Activated CD8-positive, alpha-beta memory T cell treated with anti-CD3 and anti-CD28 coated beads, Interleukin-2, amount 50 U/mL, for 1 hour (primary cell): ENCODE measurements around the gene POLR2F.

Experiments used
- DNase-seq: peaks from one replicate; pipeline ENCODE4 v3.0.0-alpha.2; 2020; ENCODE audit errors: extremely low read depth

POLR2F gene

GRCh38 chr22:38005943-38006342 is 52.4 kb downstream of the POLR2F start:
- no peak for DNase-seq

- DNase-seq: no peak
Measured at GRCh38 chr22:38006906-38007305, 53.4 kb downstream of the POLR2F start.

GRCh38 chr22:38007330-38007902 is 53.9 kb downstream of the POLR2F start:
- DNase-seq: no peak

GRCh38 chr22:38009000-38009806 is 55.7 kb downstream of the POLR2F start:
- DNase-seq: no peak

GRCh38 chr22:38012604-38013072 is 59.1 kb downstream of the POLR2F start:
- no peak for DNase-seq

- DNase-seq: no peak
Measured at GRCh38 chr22:38014083-38014482, 60.6 kb downstream of the POLR2F start.

GRCh38 chr22:38016182-38017151 is 63.0 kb downstream of the POLR2F start:
- DNase-seq: no peak

GRCh38 chr22:38017272-38017920 is 63.9 kb downstream of the POLR2F start:
- no peak for DNase-seq

- no peak for DNase-seq
Measured at GRCh38 chr22:38017939-38018885, 64.7 kb downstream of the POLR2F start.
